ENCODE measurements around the gene HEXD.
"Not testable (repeated sequence)": the region's sequence is repeated elsewhere in the genome, so short reads cannot be mapped to it uniquely, and the experiment has no call there.

HEXD gene

GRCh38 chr17:82418001-82418986 lies at the start of gene HEXD, which contains the start of gene OGFOD3:
HEXD (plus strand) TSS chr17:82418347; CDS start chr17:82419800, 1,453 bp downstream.
OGFOD3 (minus strand) TSS chr17:82418586; CDS start chr17:82418485, 101 bp downstream.
- DNase-seq, result peak; percentile 93

- no peak for DNase-seq
Measured at GRCh38 chr17:82369211-82369610, 48.9 kb upstream of the HEXD start.

- no peak for DNase-seq
Measured at GRCh38 chr17:82370471-82371332, 47.4 kb upstream of the HEXD start.

- DNase-seq, result no peak
Measured at GRCh38 chr17:82371333-82372248, 46.6 kb upstream of the HEXD start, which contains the start of gene UTS2R. UTS2R (plus strand) TSS chr17:82371765; CDS start chr17:82374325, 2,560 bp downstream.

- no peak for DNase-seq
Measured at GRCh38 chr17:82372249-82373071, 45.7 kb upstream of the HEXD start.

GRCh38 chr17:82373072-82373452 lies 45.1 kb upstream of the HEXD start:
- DNase-seq, result not testable (repeated sequence)

- DNase-seq, result no peak
Measured at GRCh38 chr17:82373731-82374625, 44.2 kb upstream of the HEXD start.

- no peak for DNase-seq
Measured at GRCh38 chr17:82374626-82375331, 43.4 kb upstream of the HEXD start.

GRCh38 chr17:82375359-82376041 lies 42.6 kb upstream of the HEXD start:
- no peak for DNase-seq

- DNase-seq, result no peak
Measured at GRCh38 chr17:82376042-82376730, 42.0 kb upstream of the HEXD start.

- DNase-seq, result not testable (repeated sequence)
Measured at GRCh38 chr17:82377294-82377693, 40.9 kb upstream of the HEXD start.

GRCh38 chr17:82377924-82378740 lies 40.0 kb upstream of the HEXD start:
- no peak for DNase-seq

- no peak for DNase-seq
Measured at GRCh38 chr17:82378741-82379021, 39.5 kb upstream of the HEXD start.

GRCh38 chr17:82380860-82381702 lies 37.1 kb upstream of the HEXD start:
- DNase-seq, result no peak

GRCh38 chr17:82381703-82382009 lies 36.5 kb upstream of the HEXD start:
- not testable (repeated sequence) for DNase-seq

- not testable (repeated sequence) for DNase-seq
Measured at GRCh38 chr17:82382220-82382932, 35.8 kb upstream of the HEXD start.
